ENCODE measurements around the gene NPAS3.

DNA sequence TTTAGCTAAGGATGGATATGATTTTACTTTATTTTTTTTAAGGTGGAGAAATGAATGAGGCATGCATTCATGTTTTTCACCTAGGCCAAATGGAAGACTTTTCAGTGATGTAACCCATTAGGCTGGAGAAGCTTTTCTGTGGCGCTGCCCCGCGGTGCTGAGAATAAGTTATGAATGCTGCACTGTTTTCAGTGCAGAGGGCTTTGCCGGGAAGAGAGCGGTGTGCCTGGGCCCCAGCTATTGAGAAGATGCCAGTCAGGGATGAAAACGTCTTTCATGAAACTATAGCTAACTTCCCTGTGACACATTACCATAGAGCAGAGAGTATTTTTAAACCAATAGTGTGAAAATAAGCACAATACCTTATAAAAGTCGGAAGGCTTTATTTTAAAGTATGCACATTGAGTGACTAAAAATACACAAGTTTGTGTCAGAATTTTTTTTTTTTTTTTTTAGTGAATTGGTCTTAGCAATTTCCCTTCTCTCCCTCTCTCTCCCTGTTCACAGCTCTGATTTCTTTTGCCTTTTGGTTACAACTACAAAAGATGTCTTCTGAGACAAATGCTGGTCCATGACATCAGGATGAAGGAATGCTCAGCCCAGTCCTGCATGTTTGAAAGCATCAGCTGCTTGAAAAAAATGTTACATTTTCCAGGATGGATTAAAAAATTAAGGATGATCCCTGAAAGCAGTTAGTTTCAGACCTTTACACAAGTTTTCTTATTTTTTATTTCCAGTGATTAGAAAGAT is 48.3 kb downstream of the NPAS3 start:
- TF ChIP-seq EZH2 (IDR thresholded peaks at IDR 0.05; ENCODE audit: low read depth) = no peak
- TF ChIP-seq, protein P1, sequence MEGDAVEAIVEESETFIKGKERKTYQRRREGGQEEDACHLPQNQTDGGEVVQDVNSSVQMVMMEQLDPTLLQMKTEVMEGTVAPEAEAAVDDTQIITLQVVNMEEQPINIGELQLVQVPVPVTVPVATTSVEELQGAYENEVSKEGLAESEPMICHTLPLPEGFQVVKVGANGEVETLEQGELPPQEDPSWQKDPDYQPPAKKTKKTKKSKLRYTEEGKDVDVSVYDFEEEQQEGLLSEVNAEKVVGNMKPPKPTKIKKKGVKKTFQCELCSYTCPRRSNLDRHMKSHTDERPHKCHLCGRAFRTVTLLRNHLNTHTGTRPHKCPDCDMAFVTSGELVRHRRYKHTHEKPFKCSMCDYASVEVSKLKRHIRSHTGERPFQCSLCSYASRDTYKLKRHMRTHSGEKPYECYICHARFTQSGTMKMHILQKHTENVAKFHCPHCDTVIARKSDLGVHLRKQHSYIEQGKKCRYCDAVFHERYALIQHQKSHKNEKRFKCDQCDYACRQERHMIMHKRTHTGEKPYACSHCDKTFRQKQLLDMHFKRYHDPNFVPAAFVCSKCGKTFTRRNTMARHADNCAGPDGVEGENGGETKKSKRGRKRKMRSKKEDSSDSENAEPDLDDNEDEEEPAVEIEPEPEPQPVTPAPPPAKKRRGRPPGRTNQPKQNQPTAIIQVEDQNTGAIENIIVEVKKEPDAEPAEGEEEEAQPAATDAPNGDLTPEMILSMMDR (conservative IDR thresholded peaks at IDR 0.05) = no peak
